ENCODE measurements around the gene VRK2. TPM values are rescaled to one million over a fixed set of nuclear protein-coding genes. Genes with fewer than 3 reads are reported as not detected.
"Not testable (repeated sequence)": the region's sequence is repeated elsewhere in the genome, so short reads cannot be mapped to it uniquely, and the experiment has no call there.

VRK2 gene
- polyA plus RNA-seq, 1 donor = 17.2 TPM

GRCh38 chr2:58187022-58187421 is 140.4 kb downstream of the VRK2 start:
- not testable (repeated sequence) for H3K9me3 ChIP-seq (ENCODE audit: control insufficient read depth, low read depth, low read length); H3K4me1 ChIP-seq (ENCODE audit: control insufficient read depth, insufficient read depth, low read length); H3K27me3 ChIP-seq (ENCODE audit: control insufficient read depth, insufficient read depth, low read length); H3K36me3 ChIP-seq (ENCODE audit: control insufficient read depth, insufficient read depth, low read length); H3K27ac ChIP-seq (ENCODE audit: low read length); H3K4me3 ChIP-seq (ENCODE audit: low read length); DNase-seq
- WGBS (ENCODE audit: insufficient coverage, low lambda C conversion rate) = 100% methylated on average over 1 of the region's 6 CpGs

DNA sequence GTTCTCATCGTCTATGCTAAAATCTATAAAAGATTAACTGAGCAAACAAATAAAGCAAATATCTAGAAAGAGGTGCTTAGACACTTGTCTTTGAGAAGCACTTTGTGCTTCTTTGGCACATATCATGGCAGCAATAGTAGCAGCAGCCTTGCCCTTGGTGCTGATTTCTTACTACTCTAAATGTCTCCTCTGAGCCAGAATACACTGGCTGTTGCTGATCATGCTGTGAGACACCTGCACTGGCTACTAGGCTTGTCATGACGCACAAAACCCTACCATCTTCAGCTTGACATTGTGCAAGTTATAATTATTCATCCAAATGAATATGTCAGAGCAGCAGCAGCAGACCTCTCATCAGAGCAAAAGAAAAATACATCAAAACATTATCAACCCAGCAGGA is 147.9 kb downstream of the VRK2 start:
- no peak for DNase-seq
- peaks cover 5% of the 10 kb centered on the region for H3K36me3 ChIP-seq (ENCODE audit: control insufficient read depth, insufficient read depth, low read length)
- no peaks in the 10 kb centered on the region for H3K9me3 ChIP-seq (ENCODE audit: control insufficient read depth, low read depth, low read length)
- H3K4me1 ChIP-seq (ENCODE audit: control insufficient read depth, insufficient read depth, low read length) = no peaks in the 10 kb centered on the region
- no peaks in the 10 kb centered on the region for H3K27me3 ChIP-seq (ENCODE audit: control insufficient read depth, insufficient read depth, low read length)
- H3K4me3 ChIP-seq (ENCODE audit: low read length) = no peak overlapping the region
- 100% methylated on average over 1 of the region's 2 CpGs for WGBS (ENCODE audit: insufficient coverage, low lambda C conversion rate)
- no peak overlapping the region for H3K27ac ChIP-seq (ENCODE audit: low read length)

- Histone ChIP-seq H3K27me3 (ENCODE audit: control insufficient read depth, insufficient read depth, low read length) (no peaks in the 10 kb centered on the region), H3K4me3 (ENCODE audit: low read length) (no peak overlapping the region), H3K36me3 (ENCODE audit: control insufficient read depth, insufficient read depth, low read length) (peaks cover 5% of the 10 kb centered on the region), H3K9me3 (ENCODE audit: control insufficient read depth, low read depth, low read length) (no peaks in the 10 kb centered on the region), H3K4me1 (ENCODE audit: control insufficient read depth, insufficient read depth, low read length) (no peaks in the 10 kb centered on the region), H3K27ac (ENCODE audit: low read length) (no peak overlapping the region)
- no peak for DNase-seq
- no CpG with 5 or more reads among the region's 1 CpG for WGBS (ENCODE audit: insufficient coverage, low lambda C conversion rate)
These were observed 149.1 kb downstream of the VRK2 start for GRCh38 chr2:58195662-58196061.

GRCh38 chr2:58197894-58198293 is 151.3 kb downstream of the VRK2 start:
- no peak for DNase-seq
- Histone ChIP-seq H3K4me3 (ENCODE audit: low read length) (no peak overlapping the region), H3K27me3 (ENCODE audit: control insufficient read depth, insufficient read depth, low read length) (no peaks in the 10 kb centered on the region), H3K4me1 (ENCODE audit: control insufficient read depth, insufficient read depth, low read length) (no peaks in the 10 kb centered on the region), H3K36me3 (ENCODE audit: control insufficient read depth, insufficient read depth, low read length) (peaks cover 5% of the 10 kb centered on the region), H3K27ac (ENCODE audit: low read length) (no peak overlapping the region), H3K9me3 (ENCODE audit: control insufficient read depth, low read depth, low read length) (no peaks in the 10 kb centered on the region)
- WGBS (ENCODE audit: insufficient coverage, low lambda C conversion rate) = 100% methylated on average over 1 of the region's 2 CpGs

DNA sequence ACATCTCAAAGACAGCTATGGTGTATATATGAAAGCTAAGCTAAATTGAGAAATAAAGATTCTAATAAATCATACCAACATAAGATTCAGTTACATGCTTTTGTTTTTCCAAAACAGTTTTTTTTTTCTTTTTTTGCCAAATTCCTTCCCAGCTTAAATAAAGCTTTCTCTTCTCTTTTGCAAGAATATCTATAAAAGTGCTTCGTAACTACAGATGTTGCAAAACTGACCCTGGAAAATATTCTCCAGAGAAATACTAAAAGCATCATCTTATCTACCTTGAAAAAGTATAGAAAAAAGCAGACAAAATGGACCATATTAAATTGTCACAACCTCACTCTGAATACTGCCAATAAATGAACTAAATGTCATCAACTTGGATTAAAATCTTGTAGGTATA is 155.8 kb downstream of the VRK2 start:
- Histone ChIP-seq H3K4me1 (ENCODE audit: control insufficient read depth, insufficient read depth, low read length) (no peaks in the 10 kb centered on the region), H3K27ac (ENCODE audit: low read length) (no peak overlapping the region), H3K27me3 (ENCODE audit: control insufficient read depth, insufficient read depth, low read length) (no peaks in the 10 kb centered on the region), H3K36me3 (ENCODE audit: control insufficient read depth, insufficient read depth, low read length) (peaks cover 5% of the 10 kb centered on the region), H3K4me3 (ENCODE audit: low read length) (no peak overlapping the region), H3K9me3 (ENCODE audit: control insufficient read depth, low read depth, low read length) (no peaks in the 10 kb centered on the region)
- no peak for DNase-seq
- 100% methylated on average over 1 of the region's 1 CpG for WGBS (ENCODE audit: insufficient coverage, low lambda C conversion rate)

DNA sequence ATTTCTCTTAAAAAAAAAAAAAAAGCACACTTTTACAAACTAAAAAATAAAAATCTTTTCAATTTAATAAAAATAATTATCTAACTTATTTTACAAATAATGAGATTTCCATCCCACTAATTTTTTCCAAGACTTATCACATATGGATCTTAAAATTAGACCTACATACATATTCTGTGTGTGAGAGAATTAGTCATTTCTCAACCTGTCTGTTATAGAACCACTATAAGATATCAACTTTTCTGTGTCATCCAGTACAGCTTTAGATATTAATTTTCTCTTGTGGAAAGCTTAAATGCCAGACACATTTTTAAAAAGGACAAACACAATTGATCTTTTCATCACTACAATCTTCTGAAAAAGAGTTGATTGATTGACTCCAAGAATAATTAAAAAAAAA is 156.4 kb downstream of the VRK2 start:
- H3K27me3 ChIP-seq (ENCODE audit: control insufficient read depth, insufficient read depth, low read length) = no peaks in the 10 kb centered on the region
- H3K27ac ChIP-seq (ENCODE audit: low read length) = no peak overlapping the region
- DNase-seq = no peak
- H3K36me3 ChIP-seq (ENCODE audit: control insufficient read depth, insufficient read depth, low read length) = peaks cover 3% of the 10 kb centered on the region
- H3K9me3 ChIP-seq (ENCODE audit: control insufficient read depth, low read depth, low read length) = no peaks in the 10 kb centered on the region
- H3K4me3 ChIP-seq (ENCODE audit: low read length) = no peak overlapping the region
- no peaks in the 10 kb centered on the region for H3K4me1 ChIP-seq (ENCODE audit: control insufficient read depth, insufficient read depth, low read length)

DNA sequence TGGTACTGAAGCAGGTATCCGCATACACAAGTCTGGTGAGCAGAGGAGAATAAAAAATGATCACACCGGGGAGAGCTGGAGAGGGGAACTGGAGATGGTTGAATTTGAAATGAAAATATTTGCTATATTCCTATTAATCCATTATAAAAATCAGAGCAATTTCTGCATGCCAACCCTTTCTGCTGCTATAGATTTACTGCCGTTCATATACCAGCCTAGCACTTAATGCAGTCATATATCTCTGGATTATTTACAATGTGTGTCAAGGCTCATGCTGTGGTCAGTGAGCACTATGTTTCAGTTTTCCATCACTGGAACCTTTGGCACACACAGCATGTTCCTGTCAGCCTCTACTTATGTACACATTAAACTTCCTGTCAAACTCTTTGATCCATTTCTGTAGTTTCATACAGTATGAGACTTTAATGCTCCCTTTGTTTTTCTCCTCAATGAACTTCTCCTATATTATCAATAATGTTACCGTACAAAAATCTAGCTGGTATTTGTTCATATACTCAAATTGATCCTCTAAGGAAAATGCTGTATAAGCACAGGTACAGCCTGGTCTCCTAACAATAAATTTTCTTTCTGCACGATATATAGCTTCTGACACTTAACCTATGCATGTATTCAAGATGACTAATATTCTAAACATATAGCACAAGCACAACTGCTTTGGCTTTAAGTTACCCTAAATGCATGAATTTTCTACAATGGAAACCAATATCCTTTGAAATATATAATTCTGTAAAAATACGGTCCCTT is 157.8 kb downstream of the VRK2 start:
- DNase-seq = no peak
- H3K9me3 ChIP-seq (ENCODE audit: control insufficient read depth, low read depth, low read length) = no peaks in the 10 kb centered on the region

GRCh38 chr2:58206785-58207184 is 160.2 kb downstream of the VRK2 start:
- Histone ChIP-seq H3K27ac (ENCODE audit: low read length) (no peak overlapping the region), H3K4me3 (ENCODE audit: low read length) (no peak overlapping the region), H3K4me1 (ENCODE audit: control insufficient read depth, insufficient read depth, low read length) (no peaks in the 10 kb centered on the region), H3K36me3 (ENCODE audit: control insufficient read depth, insufficient read depth, low read length) (peaks cover 10% of the 10 kb centered on the region), H3K9me3 (ENCODE audit: control insufficient read depth, low read depth, low read length) (peaks cover 7% of the 10 kb centered on the region), H3K27me3 (ENCODE audit: control insufficient read depth, insufficient read depth, low read length) (no peaks in the 10 kb centered on the region)
- WGBS (ENCODE audit: insufficient coverage, low lambda C conversion rate) = no CpG with 5 or more reads among the region's 1 CpG
- DNase-seq = no peak

More for the DNA sequence above, 157.8 kb downstream of the VRK2 start:
- Histone ChIP-seq H3K27ac (ENCODE audit: low read length) (no peak overlapping the region), H3K36me3 (ENCODE audit: control insufficient read depth, insufficient read depth, low read length) (no peaks in the 10 kb centered on the region), H3K27me3 (ENCODE audit: control insufficient read depth, insufficient read depth, low read length) (no peaks in the 10 kb centered on the region), H3K4me3 (ENCODE audit: low read length) (no peak overlapping the region), H3K4me1 (ENCODE audit: control insufficient read depth, insufficient read depth, low read length) (no peaks in the 10 kb centered on the region)
- 74% methylated on average over 3 of the region's 6 CpGs for WGBS (ENCODE audit: insufficient coverage, low lambda C conversion rate)

DNA sequence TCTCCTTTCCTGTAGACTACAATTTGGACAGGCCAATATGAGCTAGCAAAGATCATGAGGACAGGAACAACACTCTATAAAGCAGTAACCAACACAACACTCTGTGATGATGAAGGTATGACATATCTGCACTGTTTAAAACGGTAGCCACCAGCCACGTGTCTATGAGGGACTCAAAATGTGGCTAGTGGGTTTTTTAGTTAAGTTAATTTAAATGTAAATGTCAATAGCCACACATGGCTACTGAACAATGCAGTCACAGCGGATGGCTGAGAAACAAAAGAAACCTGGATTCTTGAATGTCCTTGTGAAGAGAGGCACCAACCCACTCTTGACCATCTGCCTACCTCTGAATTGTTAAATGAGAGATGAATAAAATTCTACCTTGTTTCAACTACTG is 160.6 kb downstream of the VRK2 start:
- H3K4me1 ChIP-seq (ENCODE audit: control insufficient read depth, insufficient read depth, low read length) = no peaks in the 10 kb centered on the region
- WGBS (ENCODE audit: insufficient coverage, low lambda C conversion rate) = no CpG with 5 or more reads among the region's 3 CpGs
- no peaks in the 10 kb centered on the region for H3K27me3 ChIP-seq (ENCODE audit: control insufficient read depth, insufficient read depth, low read length)
- no peak for DNase-seq
- no peak overlapping the region for H3K27ac ChIP-seq (ENCODE audit: low read length)
- no peak overlapping the region for H3K4me3 ChIP-seq (ENCODE audit: low read length)
- H3K9me3 ChIP-seq (ENCODE audit: control insufficient read depth, low read depth, low read length) = peaks cover 7% of the 10 kb centered on the region
- H3K36me3 ChIP-seq (ENCODE audit: control insufficient read depth, insufficient read depth, low read length) = peaks cover 11% of the 10 kb centered on the region

Data from large intestine (tissue), 3 donors.